Esophagus squamous epithelium (tissue), 5 donors: ENCODE data around the gene RARRES2. TPM values are rescaled to one million over a fixed set of nuclear protein-coding genes. Genes with fewer than 3 reads are reported as not detected.

Experiments used
- DNase-seq: peaks from one replicate; lab custom pipeline; 2025; lab: John Stamatoyannopoulos, UW
- H3K27ac ChIP-seq, 4 donors: fragments of 200-600 bp; sonication (generic); one replicate each; pipeline ENCODE4 v1.5.1; 2016 to 2019; ENCODE audit warnings: mild to moderate bottlenecking in 1 of 4
- H3K27me3 ChIP-seq, 4 donors: fragments of 200-600 bp; sonication (generic); 1 replicate in 3 of 4; 2 replicates in 1 of 4; pipeline versions ENCODE4 v1.5.1 to v1.6.0; 2017 to 2021; ENCODE audit warnings: antibody characterized with exemption in 1 of 4
- H3K36me3 ChIP-seq, 3 donors: fragments of 200-600 bp; sonication (generic); one replicate each; pipeline ENCODE4 v1.5.1; 2016 to 2019
- H3K4me1 ChIP-seq, 3 donors: fragments of 200-600 bp; sonication (generic); one replicate each; pipeline ENCODE4 v1.5.1; 2017 to 2019
- H3K4me3 ChIP-seq, 4 donors: fragments of 200-600 bp; sonication (generic); 1 replicate in 3 of 4; 2 replicates in 1 of 4; pipeline ENCODE4 v1.5.1; 2016 to 2019; ENCODE audit warnings: mild to moderate bottlenecking in 2 of 4, moderate library complexity in 1 of 4
- H3K9me3 ChIP-seq, 3 donors: fragments of 200-600 bp; sonication (generic); one replicate each; pipeline ENCODE4 v1.5.1; 2016 to 2019
- POLR2A ChIP-seq, 4 donors: fragments of 450-650 bp; IDR thresholded peaks; one replicate each; pipeline ENCODE4 v1.6.1; 2017; ENCODE audit warnings: antibody characterized with exemption in 4 of 4, mild to moderate bottlenecking in 4 of 4, moderate library complexity in 3 of 4
- WGBS, 2 donors: methylation state at CpG; one replicate each; pipeline ENCODE4 v1.1.5; 2018; 5-methylcytosine and 5-hydroxymethylcytosine counted together
- intact Hi-C: fragments of 100-400 bp; cut with DNase I; formaldehyde crosslinking; loops from one replicate; pipeline ENCODE4 v1.15.0; 2022
- total RNA-seq, 4 donors: library from RNA; depleted of rRNA; stranded (reverse); fragments of >200 nt; gene quantifications; one replicate each; pipeline ENCODE4 v1.1.0, GENCODE V29; 2016
- TF ChIP-seq, protein P1 (sequence below), 6 experiments: fragments of 450-650 bp in 4 of 6; fragments of 200-600 bp in 2 of 6; sonication (generic) in 2 of 6; IDR thresholded peaks; one replicate each; pipeline ENCODE4 v1.5.1; 2016 to 2019; ENCODE audit warnings: antibody characterized with exemption in 6 of 6, mild to moderate bottlenecking in 4 of 6, moderate library complexity in 4 of 6
- donor health status: DM: yes; HTN: yes; CAD: no.

Gene RARRES2
- total RNA-seq, 4 donors from 2014 or later, result 1.1 to 111 (median 14.9) TPM

DNA sequence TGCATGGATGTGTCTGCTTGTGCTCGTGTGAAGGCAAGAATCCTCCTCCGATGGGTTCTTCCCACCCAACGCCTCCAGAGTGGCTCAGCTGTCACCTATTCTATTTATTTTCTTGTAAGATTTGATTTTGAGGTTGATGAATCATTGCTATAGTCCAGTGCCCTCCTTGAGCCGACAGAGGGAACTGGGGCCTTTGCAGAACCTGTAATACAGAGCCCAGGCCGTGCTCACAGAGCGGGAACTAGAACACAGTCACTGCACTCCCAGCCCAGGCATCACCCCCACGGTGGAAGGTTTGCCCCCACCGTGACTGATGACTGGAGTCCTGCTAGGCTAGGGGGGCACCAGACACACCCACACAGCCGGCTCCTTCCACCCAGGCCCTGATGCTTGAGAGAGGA, 2.0 kb downstream of the RARRES2 start:
- intact Hi-C loops, result no loop called here
- peak overlapping the region in 2 of 4 donors; percentile 52 to 68 for H3K4me3 ChIP-seq
- no peak for TF ChIP-seq POLR2A (IDR thresholded peaks at IDR 0.05)

DNA sequence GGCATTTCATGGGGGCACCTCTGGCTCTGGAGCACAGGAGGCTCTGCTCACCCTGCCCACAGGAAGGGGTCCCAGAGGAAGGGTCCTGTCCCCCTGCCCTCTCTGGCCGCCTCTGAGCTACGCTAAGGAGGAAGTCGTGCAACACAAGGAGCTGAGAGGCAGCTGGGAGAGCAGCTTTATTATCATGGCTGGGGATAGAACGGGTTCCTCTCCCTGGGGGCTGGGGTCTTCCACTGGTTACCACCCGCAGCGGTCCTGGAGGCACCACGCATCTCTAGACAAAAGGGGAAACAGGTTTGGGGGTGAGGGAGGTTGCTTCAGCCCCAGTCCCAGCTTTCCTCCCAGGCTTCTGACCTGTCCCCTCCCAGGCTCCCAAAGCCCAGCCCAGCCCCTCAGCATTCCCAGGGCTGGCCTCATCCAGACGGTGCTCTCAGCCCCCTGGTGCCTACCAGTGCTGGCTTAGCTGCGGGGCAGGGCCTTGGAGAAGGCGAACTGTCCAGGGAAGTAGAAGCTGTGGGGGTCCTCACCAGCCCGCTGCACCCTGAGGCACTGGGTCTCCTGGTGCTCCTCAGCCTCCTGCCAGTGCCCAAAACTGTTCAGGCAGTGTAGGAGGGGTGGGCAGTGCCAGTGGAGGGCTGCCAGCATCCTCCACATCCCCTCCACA, 3.1 kb downstream of the RARRES2 start:
- H3K27ac ChIP-seq, result peak overlapping the region in 1 of 4 donors; percentile 55

More for the DNA sequence above, 2.0 kb downstream of the RARRES2 start:
- 31 to 52% methylated on average over 3 of the region's 9 CpGs for WGBS, 2 donors
- peaks cover 0 to 15% (median 0%) of the 10 kb centered on the region in 3 donors for H3K36me3 ChIP-seq
- peak overlapping the region in 2 of 4 donors; percentile 55 to 88 for H3K27ac ChIP-seq
- H3K9me3 ChIP-seq, result peaks cover 0 to 3% (median 0%) of the 10 kb centered on the region in 3 donors
- H3K27me3 ChIP-seq, result peaks cover 0 to 33% (median 6%) of the 10 kb centered on the region in 4 donors
- no peak for DNase-seq
- peaks cover 26 to 72% (median 37%) of the 10 kb centered on the region in 3 donors for H3K4me1 ChIP-seq

DNA sequence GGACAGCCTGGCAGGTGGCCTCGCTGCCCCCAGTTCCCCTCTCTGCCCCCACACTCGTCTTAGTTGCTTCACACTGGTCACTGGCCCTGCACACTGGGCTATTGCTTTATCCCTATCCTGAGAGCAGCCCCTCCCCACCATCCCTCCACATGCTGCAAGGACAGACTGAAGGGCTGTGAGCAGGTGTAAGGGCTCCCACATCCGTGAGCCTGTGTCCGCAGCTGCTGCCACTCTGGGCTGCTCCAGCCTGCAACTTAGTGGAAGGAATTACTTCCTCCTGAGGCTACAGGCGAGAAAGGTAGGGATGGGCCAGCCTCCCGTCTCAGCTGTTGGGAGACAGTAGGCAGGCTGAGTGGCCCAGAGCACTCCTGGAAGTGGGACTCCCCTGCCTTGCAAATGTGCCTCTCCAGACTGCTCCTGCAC, 3.8 kb downstream of the RARRES2 start:
- no peak for TF ChIP-seq POLR2A (IDR thresholded peaks at IDR 0.05)
- TF ChIP-seq, protein P1, sequence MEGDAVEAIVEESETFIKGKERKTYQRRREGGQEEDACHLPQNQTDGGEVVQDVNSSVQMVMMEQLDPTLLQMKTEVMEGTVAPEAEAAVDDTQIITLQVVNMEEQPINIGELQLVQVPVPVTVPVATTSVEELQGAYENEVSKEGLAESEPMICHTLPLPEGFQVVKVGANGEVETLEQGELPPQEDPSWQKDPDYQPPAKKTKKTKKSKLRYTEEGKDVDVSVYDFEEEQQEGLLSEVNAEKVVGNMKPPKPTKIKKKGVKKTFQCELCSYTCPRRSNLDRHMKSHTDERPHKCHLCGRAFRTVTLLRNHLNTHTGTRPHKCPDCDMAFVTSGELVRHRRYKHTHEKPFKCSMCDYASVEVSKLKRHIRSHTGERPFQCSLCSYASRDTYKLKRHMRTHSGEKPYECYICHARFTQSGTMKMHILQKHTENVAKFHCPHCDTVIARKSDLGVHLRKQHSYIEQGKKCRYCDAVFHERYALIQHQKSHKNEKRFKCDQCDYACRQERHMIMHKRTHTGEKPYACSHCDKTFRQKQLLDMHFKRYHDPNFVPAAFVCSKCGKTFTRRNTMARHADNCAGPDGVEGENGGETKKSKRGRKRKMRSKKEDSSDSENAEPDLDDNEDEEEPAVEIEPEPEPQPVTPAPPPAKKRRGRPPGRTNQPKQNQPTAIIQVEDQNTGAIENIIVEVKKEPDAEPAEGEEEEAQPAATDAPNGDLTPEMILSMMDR (IDR thresholded peaks at IDR 0.05), result no peak
- Histone ChIP-seq H3K27ac (peak overlapping the region in 2 of 4 donors; percentile 10 to 69), H3K4me3 (no peak overlapping the region), H3K36me3 (peaks cover 0 to 15% (median 0%) of the 10 kb centered on the region in 3 donors), H3K4me1 (peaks cover 26 to 73% (median 37%) of the 10 kb centered on the region in 3 donors), H3K27me3 (peaks cover 0 to 29% (median 6%) of the 10 kb centered on the region in 4 donors), H3K9me3 (no peaks in the 10 kb centered on the region)
- no peak for DNase-seq
- 81 to 90% methylated on average over 2 to 3 of the region's 6 CpGs for WGBS, 2 donors
- intact Hi-C loops, result no loop called here

More for the DNA sequence above, 3.1 kb downstream of the RARRES2 start:
- intact Hi-C loops, result no loop called here
- peaks cover 0 to 15% (median 0%) of the 10 kb centered on the region in 3 donors for H3K36me3 ChIP-seq
- peaks cover 26 to 73% (median 37%) of the 10 kb centered on the region in 3 donors for H3K4me1 ChIP-seq
- DNase-seq, result no peak
- no peaks in the 10 kb centered on the region for H3K9me3 ChIP-seq
- peaks cover 0 to 33% (median 6%) of the 10 kb centered on the region in 4 donors for H3K27me3 ChIP-seq
- no peak for TF ChIP-seq POLR2A (IDR thresholded peaks at IDR 0.05)
- TF ChIP-seq, protein P1 (IDR thresholded peaks at IDR 0.05), result no peak
- H3K4me3 ChIP-seq, result no peak overlapping the region
- WGBS, 2 donors, result 89 to 100% methylated on average over 1 to 4 of the region's 11 CpGs

DNA sequence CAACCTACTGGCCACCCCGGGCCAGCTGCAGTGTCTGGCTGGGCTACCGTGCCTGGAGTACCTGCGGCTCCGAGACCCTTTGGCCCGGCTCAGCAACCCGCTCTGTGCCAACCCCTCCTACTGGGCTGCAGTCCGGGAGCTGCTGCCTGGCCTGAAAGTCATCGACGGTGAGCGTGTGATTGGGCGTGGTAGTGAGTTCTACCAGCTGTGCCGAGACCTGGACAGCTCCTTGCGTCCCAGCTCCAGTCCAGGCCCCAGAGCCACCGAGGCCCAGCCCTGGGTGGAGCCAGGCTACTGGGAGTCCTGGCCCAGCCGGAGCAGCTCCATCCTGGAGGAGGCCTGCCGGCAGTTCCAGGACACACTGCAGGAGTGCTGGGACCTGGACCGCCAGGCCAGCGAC, 4.2 kb downstream of the RARRES2 start:
- peak overlapping the region in 2 of 4 donors; percentile 69 to 79 for H3K27ac ChIP-seq
- H3K4me3 ChIP-seq, result no peak overlapping the region
- H3K36me3 ChIP-seq, result peaks cover 0 to 15% (median 0%) of the 10 kb centered on the region in 3 donors
- intact Hi-C loops, result no loop called here
- peaks cover 0 to 24% (median 6%) of the 10 kb centered on the region in 4 donors for H3K27me3 ChIP-seq
- peaks cover 26 to 73% (median 37%) of the 10 kb centered on the region in 3 donors for H3K4me1 ChIP-seq
- no peak for DNase-seq
- WGBS, 2 donors, result 96 to 100% methylated on average over 1 to 5 of the region's 18 CpGs
- TF ChIP-seq, protein P1 (IDR thresholded peaks at IDR 0.05), result no peak
- no peak for TF ChIP-seq POLR2A (IDR thresholded peaks at IDR 0.05)
- no peaks in the 10 kb centered on the region for H3K9me3 ChIP-seq

DNA sequence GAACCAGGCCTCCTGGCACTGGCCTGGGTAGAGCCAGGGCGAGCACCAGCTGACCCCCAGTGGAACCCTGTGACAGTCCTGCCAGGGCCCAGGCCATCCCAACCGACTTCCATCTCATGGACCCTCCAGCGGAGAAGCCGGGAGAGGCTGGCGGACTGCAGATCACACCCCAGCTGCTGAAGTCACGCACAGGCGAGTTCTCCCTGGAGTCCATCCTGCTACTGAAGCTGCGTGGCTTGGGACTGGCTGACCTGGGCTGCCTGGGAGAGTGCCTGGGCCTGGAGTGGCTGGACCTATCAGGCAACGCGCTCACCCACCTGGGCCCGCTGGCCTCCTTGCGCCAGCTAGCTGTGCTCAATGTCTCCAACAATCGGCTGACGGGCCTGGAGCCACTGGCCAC, 4.7 kb downstream of the RARRES2 start:
- H3K36me3 ChIP-seq, result peaks cover 0 to 17% (median 0%) of the 10 kb centered on the region in 3 donors
- TF ChIP-seq, protein P1 (IDR thresholded peaks at IDR 0.05), result no peak
- TF ChIP-seq POLR2A (IDR thresholded peaks at IDR 0.05), result no peak
- H3K4me1 ChIP-seq, result peaks cover 25 to 69% (median 37%) of the 10 kb centered on the region in 3 donors
- intact Hi-C loops, result no loop called here
- H3K27me3 ChIP-seq, result peaks cover 0 to 20% (median 6%) of the 10 kb centered on the region in 4 donors
- 81% methylated on average over 3 of the region's 14 CpGs; no CpG with 5 or more reads in 1 of the 2 donors for WGBS, 2 donors
- peak overlapping the region in 3 of 4 donors; percentile 53 to 79 (median 69) for H3K27ac ChIP-seq
- no peak overlapping the region for H3K4me3 ChIP-seq
- DNase-seq, result no peak
- no peaks in the 10 kb centered on the region for H3K9me3 ChIP-seq
